ENCODE results near the gene KIF18B.
"Not testable (repeated sequence)": the region's sequence is repeated elsewhere in the genome, so short reads cannot be mapped to it uniquely, and the experiment has no call there.

The KIF18B gene

GRCh38 chr17:44948315-44948795 is 782 bp upstream of the KIF18B start:
- TF ChIP-seq, protein P1, sequence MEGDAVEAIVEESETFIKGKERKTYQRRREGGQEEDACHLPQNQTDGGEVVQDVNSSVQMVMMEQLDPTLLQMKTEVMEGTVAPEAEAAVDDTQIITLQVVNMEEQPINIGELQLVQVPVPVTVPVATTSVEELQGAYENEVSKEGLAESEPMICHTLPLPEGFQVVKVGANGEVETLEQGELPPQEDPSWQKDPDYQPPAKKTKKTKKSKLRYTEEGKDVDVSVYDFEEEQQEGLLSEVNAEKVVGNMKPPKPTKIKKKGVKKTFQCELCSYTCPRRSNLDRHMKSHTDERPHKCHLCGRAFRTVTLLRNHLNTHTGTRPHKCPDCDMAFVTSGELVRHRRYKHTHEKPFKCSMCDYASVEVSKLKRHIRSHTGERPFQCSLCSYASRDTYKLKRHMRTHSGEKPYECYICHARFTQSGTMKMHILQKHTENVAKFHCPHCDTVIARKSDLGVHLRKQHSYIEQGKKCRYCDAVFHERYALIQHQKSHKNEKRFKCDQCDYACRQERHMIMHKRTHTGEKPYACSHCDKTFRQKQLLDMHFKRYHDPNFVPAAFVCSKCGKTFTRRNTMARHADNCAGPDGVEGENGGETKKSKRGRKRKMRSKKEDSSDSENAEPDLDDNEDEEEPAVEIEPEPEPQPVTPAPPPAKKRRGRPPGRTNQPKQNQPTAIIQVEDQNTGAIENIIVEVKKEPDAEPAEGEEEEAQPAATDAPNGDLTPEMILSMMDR (IDR thresholded peaks at IDR 0.05; ENCODE audit: insufficient read depth, missing control alignments): no peak
- DNase-seq (ENCODE audit: insufficient read length, low spot score) (no peak), FAIRE-seq (no peak)

- not testable (repeated sequence) for FAIRE-seq; DNase-seq (ENCODE audit: insufficient read length, low spot score)
Observed at GRCh38 chr17:44945652-44946051, 1.9 kb downstream of the KIF18B start.

GRCh38 chr17:44942456-44942855 is 5.1 kb downstream of the KIF18B start:
- FAIRE-seq: no peak
- no peak for DNase-seq (ENCODE audit: insufficient read length, low spot score)
- TF ChIP-seq, protein P1 (IDR thresholded peaks at IDR 0.05; ENCODE audit: insufficient read depth, missing control alignments): no peak

GRCh38 chr17:44941712-44942331 is 5.8 kb downstream of the KIF18B start:
- TF ChIP-seq, protein P1 (IDR thresholded peaks at IDR 0.05; ENCODE audit: insufficient read depth, missing control alignments): no peak
- no peak for FAIRE-seq
- no peak for DNase-seq (ENCODE audit: insufficient read length, low spot score)

GRCh38 chr17:44940768-44941167 is 6.8 kb downstream of the KIF18B start:
- FAIRE-seq (no peak), DNase-seq (ENCODE audit: insufficient read length, low spot score) (no peak)
- TF ChIP-seq, protein P1 (IDR thresholded peaks at IDR 0.05; ENCODE audit: insufficient read depth, missing control alignments): no peak

DNA sequence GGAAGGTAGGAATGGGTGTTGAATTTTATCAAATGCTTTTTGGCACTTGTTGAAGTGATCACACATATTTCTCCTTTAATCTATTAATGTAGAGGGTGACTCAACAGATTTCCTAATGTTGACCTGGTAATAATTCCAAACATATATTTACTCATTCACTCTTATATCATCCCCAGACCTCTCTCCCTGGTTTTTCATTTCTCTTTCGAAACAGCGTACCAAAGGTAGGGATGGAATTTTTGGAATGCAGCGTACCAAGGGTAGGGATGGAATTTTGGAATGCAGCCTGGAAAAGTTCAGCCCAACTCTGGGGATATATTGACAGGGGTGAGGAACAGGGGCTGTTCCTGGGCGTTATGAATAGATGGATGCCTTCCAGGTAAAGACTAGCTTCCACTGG is 7.3 kb downstream of the KIF18B start:
- FAIRE-seq (no peak), DNase-seq (ENCODE audit: insufficient read length, low spot score) (no peak)
- TF ChIP-seq, protein P1 (IDR thresholded peaks at IDR 0.05; ENCODE audit: insufficient read depth, missing control alignments): no peak

DNA sequence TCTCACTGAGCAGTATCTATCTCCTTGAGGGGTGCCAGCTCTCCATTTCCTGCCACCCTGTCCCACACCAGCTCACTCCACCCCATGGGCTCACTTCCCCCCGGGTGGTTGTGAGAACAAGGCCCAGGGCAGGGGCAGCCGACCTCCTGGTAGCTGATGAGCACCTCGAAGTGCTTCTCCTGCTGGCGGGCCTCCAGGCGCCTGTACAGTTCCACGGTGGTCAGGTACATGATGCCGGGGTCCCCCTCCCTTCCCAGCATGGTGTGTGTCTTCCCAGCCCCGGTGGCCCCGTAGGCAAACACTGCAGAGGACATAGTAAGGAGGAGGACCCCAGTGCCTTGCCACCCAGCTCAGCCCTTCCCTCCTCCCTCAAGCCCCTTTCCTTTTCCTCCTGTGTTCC is 12.5 kb downstream of the KIF18B start:
- TF ChIP-seq, protein P1 (IDR thresholded peaks at IDR 0.05; ENCODE audit: insufficient read depth, missing control alignments): no peak
- DNase-seq (ENCODE audit: insufficient read length, low spot score) (peak; percentile 0), FAIRE-seq (no peak)

DNA sequence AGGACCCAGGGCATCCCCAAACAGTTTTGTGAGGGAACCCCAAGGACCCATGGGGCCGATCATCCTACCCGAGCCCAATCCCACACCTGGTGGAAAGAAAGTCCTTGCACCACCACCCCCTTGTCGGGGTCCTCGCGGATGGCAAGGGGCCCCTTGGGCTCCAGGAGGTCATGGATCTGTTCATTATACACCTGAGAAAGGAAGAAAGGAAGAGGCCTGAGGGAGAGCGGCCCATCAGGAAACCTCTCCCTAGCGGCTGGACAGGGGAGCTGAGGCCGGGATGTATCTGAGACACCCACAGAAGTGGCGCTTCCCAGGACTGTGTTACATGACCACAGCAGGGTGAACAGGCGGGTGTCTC is 12.8 kb downstream of the KIF18B start:
- FAIRE-seq (no peak), DNase-seq (ENCODE audit: insufficient read length, low spot score) (no peak)
- TF ChIP-seq, protein P1 (IDR thresholded peaks at IDR 0.05; ENCODE audit: insufficient read depth, missing control alignments): no peak
